H9 (cell line): ENCODE measurements around the gene TRIM24. TPM values are rescaled to one million over a fixed set of nuclear protein-coding genes. Genes with fewer than 3 reads are reported as not detected.

ENCODE experiments used
- DNase-seq: peaks from one replicate; pipeline ENCODE4 v3.0.0-alpha.2; 2017
- H2AFZ ChIP-seq: one replicate; pipeline ENCODE4 v1.6.1; 2013; ENCODE audit warnings: mild to moderate bottlenecking, low read length, control low read depth, moderate library complexity
- H2AK5ac ChIP-seq: 2 replicates; pipeline ENCODE4 v1.6.1; 2013; ENCODE audit warnings: low read length, control low read depth, mixed read lengths; ENCODE audit not compliant: insufficient read length
- H2BK120ac ChIP-seq: one replicate; pipeline ENCODE4 v1.6.1; 2013; ENCODE audit warnings: low read depth, mild to moderate bottlenecking, low read length, control low read depth, inconsistent platforms; ENCODE audit not compliant: poor library complexity, severe bottlenecking
- H2BK12ac ChIP-seq: 2 replicates; pipeline ENCODE4 v1.6.1; 2013; ENCODE audit warnings: low read length, control low read depth, mixed read lengths, low read depth; ENCODE audit not compliant: insufficient read length
- H2BK15ac ChIP-seq: 2 replicates; pipeline ENCODE4 v1.6.1; 2013; ENCODE audit warnings: low read depth, low read length, control low read depth
- H2BK20ac ChIP-seq: one replicate; pipeline ENCODE4 v1.6.1; 2013; ENCODE audit warnings: low read depth, mild to moderate bottlenecking, low read length, control low read depth, inconsistent platforms; ENCODE audit not compliant: poor library complexity, severe bottlenecking
- H2BK5ac ChIP-seq: 2 replicates; pipeline ENCODE4 v1.6.1; 2013; ENCODE audit warnings: low read length, control low read depth, mixed read lengths; ENCODE audit not compliant: insufficient read length
- H3K14ac ChIP-seq: 2 replicates; pipeline ENCODE4 v1.6.1; 2013; ENCODE audit warnings: low read length, control low read depth; ENCODE audit not compliant: insufficient read depth
- H3K18ac ChIP-seq: 2 replicates; pipeline ENCODE4 v1.6.1; 2013; ENCODE audit warnings: low read depth, mild to moderate bottlenecking, mixed read lengths, low read length, control low read depth; ENCODE audit not compliant: insufficient read length
- H3K23ac ChIP-seq: 2 replicates; pipeline ENCODE4 v1.6.1; 2013; ENCODE audit warnings: low read length, control low read depth, mixed read lengths, low read depth; ENCODE audit not compliant: insufficient read length
- H3K23me2 ChIP-seq: 2 replicates; pipeline ENCODE4 v1.6.1; 2013; ENCODE audit warnings: low read depth, mild to moderate bottlenecking, mixed read lengths, low read length, control low read depth; ENCODE audit not compliant: insufficient read length, poor library complexity, severe bottlenecking
- H3K27ac ChIP-seq: 2 replicates; pipeline ENCODE4 v1.5.1; 2013; ENCODE audit warnings: low read length, control low read depth, mixed read lengths, low read depth; ENCODE audit not compliant: insufficient read length
- H3K27me3 ChIP-seq: 2 replicates; pipeline ENCODE4 v1.6.1; 2013; ENCODE audit warnings: low read length, control low read depth, inconsistent platforms; ENCODE audit not compliant: insufficient read depth
- H3K4ac ChIP-seq: 2 replicates; pipeline ENCODE4 v1.6.1; 2013; ENCODE audit warnings: low read depth, mild to moderate bottlenecking, control low read depth, inconsistent platforms, low read length, moderate library complexity
- H3K4me1 ChIP-seq: 2 replicates; pipeline ENCODE4 v1.6.1; 2013; ENCODE audit warnings: low read length, control low read depth, inconsistent platforms; ENCODE audit not compliant: insufficient read depth
- H3K4me2 ChIP-seq: 2 replicates; pipeline ENCODE4 v1.6.1; 2013; ENCODE audit warnings: low read length, control low read depth, mixed read lengths; ENCODE audit not compliant: insufficient read length, insufficient read depth
- H3K56ac ChIP-seq: 2 replicates; pipeline ENCODE4 v1.6.1; 2013; ENCODE audit warnings: low read depth, mild to moderate bottlenecking, mixed read lengths, low read length, control low read depth; ENCODE audit not compliant: insufficient read length
- H3K79me1 ChIP-seq: 2 replicates; pipeline ENCODE4 v1.6.1; 2013; ENCODE audit warnings: low read depth, mild to moderate bottlenecking, moderate library complexity, low read length, control low read depth, inconsistent platforms; ENCODE audit not compliant: insufficient read depth, poor library complexity, severe bottlenecking
- H3K79me2 ChIP-seq: 2 replicates; pipeline ENCODE4 v1.6.1; 2013; ENCODE audit warnings: low read length, control low read depth, inconsistent platforms; ENCODE audit not compliant: insufficient read depth
- H3K9ac ChIP-seq: 2 replicates; pipeline ENCODE4 v1.6.1; 2013; ENCODE audit warnings: low read length, control low read depth, mixed read lengths; ENCODE audit not compliant: insufficient read length; ENCODE audit errors: extremely low read depth
- H3K9me3 ChIP-seq: one replicate; pipeline ENCODE4 v1.6.1; 2013; ENCODE audit warnings: low read depth, low read length, inconsistent platforms; ENCODE audit not compliant: control insufficient read depth
- H3T11ph ChIP-seq: one replicate; pipeline ENCODE4 v1.6.1; 2013; ENCODE audit warnings: mild to moderate bottlenecking, low read length, control low read depth, inconsistent platforms
- H4K20me1 ChIP-seq: one replicate; pipeline ENCODE4 v1.6.1; 2013; ENCODE audit not compliant: control insufficient read depth, insufficient read length, insufficient read depth
- H4K5ac ChIP-seq: 2 replicates; pipeline ENCODE4 v1.6.1; 2013; ENCODE audit warnings: low read depth, mild to moderate bottlenecking, mixed read lengths, low read length, control low read depth; ENCODE audit not compliant: insufficient read length
- H4K8ac ChIP-seq: replicated peaks from 2 replicates; pipeline ENCODE4 v1.6.1; 2013; ENCODE audit warnings: low read length, control low read depth, mixed read lengths, low read depth; ENCODE audit not compliant: insufficient read length
- H4K91ac ChIP-seq: 2 replicates; pipeline ENCODE4 v1.6.1; 2013; ENCODE audit warnings: low read depth, mild to moderate bottlenecking, moderate library complexity, mixed read lengths, low read length, control low read depth; ENCODE audit not compliant: insufficient read length
- H3K27ac Mint-ChIP-seq, 3 experiments: 2 replicates in 2 of 3; 3 replicates in 1 of 3; pipeline ENCODE4 v1.8.0; 2020 to 2021; ENCODE audit warnings: mixed read lengths in 3 of 3, mild to moderate bottlenecking in 1 of 3, moderate library complexity in 1 of 3
- H3K27me3 Mint-ChIP-seq: 2 replicates; pipeline ENCODE4 v1.8.0; 2021; ENCODE audit warnings: low read depth, mild to moderate bottlenecking, moderate library complexity, mixed read lengths
- H3K36me3 Mint-ChIP-seq, 3 experiments: 2 replicates in 2 of 3; 3 replicates in 1 of 3; pipeline ENCODE4 v1.8.0; 2020 to 2021; ENCODE audit warnings: low read depth in 3 of 3, mixed read lengths in 3 of 3; ENCODE audit not compliant: insufficient read depth in 1 of 3
- H3K4me1 Mint-ChIP-seq, 2 experiments: 2 replicates each; pipeline ENCODE4 v1.8.0; 2020; ENCODE audit warnings: mixed read lengths in 2 of 2
- H3K4me3 Mint-ChIP-seq, 2 experiments: 2 replicates in 1 of 2; 3 replicates in 1 of 2; pipeline ENCODE4 v1.8.0; 2020 to 2021; ENCODE audit warnings: mild to moderate bottlenecking in 2 of 2, mixed read lengths in 2 of 2, moderate library complexity in 1 of 2
- H3K9me3 Mint-ChIP-seq, 2 experiments: 2 replicates in 1 of 2; 3 replicates in 1 of 2; pipeline ENCODE4 v1.8.0; 2020; ENCODE audit warnings: mild to moderate bottlenecking in 2 of 2, mixed read lengths in 2 of 2, moderate library complexity in 1 of 2
- CTCF ChIP-seq: fragments of 200-600 bp; sonication (generic); conservative IDR thresholded peaks from 3 replicates; pipeline ENCODE4 v1.8.0; 2021; ENCODE audit warnings: antibody characterized with exemption, mild to moderate bottlenecking
- WGBS: extraction: QIAGEN DNeasy Blood & Tissue Kit; methylation state at CpG from one replicate; pipeline ENCODE4 v1.1.7; 2013; ENCODE audit warnings: missing lambda C conversion rate, low lambda C conversion rate, mixed read lengths; ENCODE audit not compliant: insufficient read length; ENCODE audit errors: extremely low coverage; 5-methylcytosine and 5-hydroxymethylcytosine counted together
- total RNA-seq: library from RNA; stranded (reverse); gene quantifications from 2 replicates; pipeline ENCODE4 v1.2.1, GENCODE V29; 2021

Gene TRIM24
- total RNA-seq, 1 experiment from 2014 or later: 260 TPM

DNA sequence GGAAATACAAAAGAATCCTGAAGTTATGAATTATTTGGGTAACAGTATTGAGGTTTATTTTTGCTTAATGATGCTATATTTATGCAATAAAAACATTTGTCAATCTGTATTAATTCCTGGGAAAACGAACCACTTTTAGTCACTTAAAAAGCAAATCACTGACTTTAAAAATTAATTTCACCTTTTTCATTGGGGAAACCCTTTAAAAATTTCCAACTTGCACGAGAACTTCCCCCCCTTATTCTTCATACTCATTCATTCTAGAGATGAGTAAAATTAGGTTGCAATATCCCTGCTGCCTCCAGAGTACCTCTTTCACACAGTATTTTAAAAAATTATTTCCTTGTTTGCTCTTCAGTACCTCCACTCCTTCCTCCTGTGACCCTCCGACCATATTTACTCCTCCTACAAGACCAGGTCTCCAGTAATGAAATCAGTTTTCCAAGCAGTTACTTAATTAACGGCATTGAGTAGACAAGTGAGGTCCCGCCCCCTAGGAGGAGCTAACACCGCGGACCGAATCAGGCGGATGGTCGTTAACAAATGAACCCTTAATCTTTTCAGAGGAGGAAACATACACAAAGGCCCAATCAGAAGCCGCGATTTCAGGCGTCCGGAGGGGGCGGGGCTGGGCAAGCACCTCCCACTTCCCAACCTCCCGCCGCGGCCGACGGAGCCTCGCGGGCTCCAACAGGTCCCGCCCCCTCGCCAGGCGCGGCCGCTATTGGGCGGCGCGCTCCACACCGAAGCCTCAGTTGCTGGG lies 465 bp upstream of the TRIM24 start:
- Histone ChIP-seq H3K4me1 (peaks cover 2% of the 10 kb centered on the region; the same call in 1 of the 2 replicates), H3K27me3 (no peaks in the 10 kb centered on the region), H4K5ac (no peak overlapping the region), H3K4ac (no peak overlapping the region; the same call in 1 of the 2 replicates), H3K9me3 (no peaks in the 10 kb centered on the region), H2BK5ac (no peak overlapping the region), H3K79me2 (peaks cover 32% of the 10 kb centered on the region), H2BK15ac (no peak overlapping the region), H3K27ac (peak overlapping the region; percentile 99), H3K23ac (no peak overlapping the region), H2AK5ac (no peak overlapping the region), H3K23me2 (peaks cover 4% of the 10 kb centered on the region), H4K20me1 (no peaks in the 10 kb centered on the region), H3T11ph (peak overlapping the region; percentile 55), H3K14ac (peak overlapping the region; percentile 22; the same call in 1 of the 2 replicates), H4K91ac (no peak overlapping the region), H4K8ac (no peak overlapping the region), H3K56ac (no peak overlapping the region), H3K79me1 (no peaks in the 10 kb centered on the region), H2BK120ac (no peak overlapping the region), H3K9ac (peak overlapping the region; percentile 95), H3K18ac (peak overlapping the region; percentile 60), H2BK20ac (no peak overlapping the region), H2BK12ac (no peak overlapping the region), H2AFZ (no peak overlapping the region), H3K4me2 (peak overlapping the region; percentile 78)
- Mint-ChIP-seq H3K27ac (peak overlapping the region; percentile 96 to 100 (median 99)), H3K36me3 (peaks cover 25 to 37% (median 34%) of the 10 kb centered on the region in 3 experiments), H3K27me3 (no peaks in the 10 kb centered on the region), H3K4me1 (peaks cover 38 to 44% of the 10 kb centered on the region in 2 experiments), H3K4me3 (peak overlapping the region; percentile 96 to 97), H3K9me3 (peaks cover 6 to 18% of the 10 kb centered on the region in 2 experiments; a peak in 4 of 5 replicates)
- no peak for TF ChIP-seq CTCF
- peak; percentile 98 for DNase-seq
- WGBS: no CpG with 5 or more reads among the region's 31 CpGs
